ENCODE data around the gene UTS2. TPM values are rescaled to one million over a fixed set of nuclear protein-coding genes. Genes with fewer than 3 reads are reported as not detected.

Gene UTS2
- total RNA-seq, 5 donors from 2014 or later (not counting 1 experiment from before 2014, with no cell fraction given) = 0.58 to 11.6 (median 1.3) TPM

DNA sequence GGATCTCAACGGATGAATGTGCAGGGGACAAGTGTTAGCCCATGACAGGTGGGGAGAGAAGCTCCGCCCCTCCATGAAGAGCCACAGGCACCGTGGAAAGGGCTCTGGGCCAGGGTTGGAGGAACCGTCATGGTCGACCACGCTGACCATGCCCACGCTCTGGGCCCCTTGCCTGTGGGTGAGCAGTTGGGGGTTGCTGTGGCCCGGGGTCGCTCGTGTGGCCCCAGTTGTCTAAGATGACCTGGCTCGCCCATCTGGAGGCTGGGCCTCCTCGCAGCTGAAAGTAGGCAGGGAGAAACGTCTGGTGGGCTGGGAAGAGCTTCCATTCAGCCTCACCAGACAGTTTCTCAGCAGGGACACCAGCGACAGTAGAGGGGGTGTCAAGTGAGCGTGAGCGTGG lies 13.1 kb upstream of the UTS2 start:
- no peaks in the 10 kb centered on the region for H3K9me3 ChIP-seq
- no peaks in the 10 kb centered on the region for H3K9me3 Mint-ChIP-seq
- DNase-seq (no peak), ATAC-seq (replicated peaks in 1 of 4) (no peak)
- H3K27me3 Mint-ChIP-seq = no peaks in the 10 kb centered on the region
- ChIA-PET CTCF (no interaction called here), POLR2A (no interaction called here)
- peaks cover 0 to 6% of the 10 kb centered on the region in 2 experiments for H3K27me3 ChIP-seq (replicated peaks in 1 of 2; ENCODE audit: control insufficient read depth in 2 of 2, extremely low read depth in 1 of 2, insufficient read depth in 2 of 2, low read length in 1 of 2)
- no peak overlapping the region for H3K4me3 ChIP-seq (ENCODE audit: control insufficient read depth in 1 of 2, extremely low read depth in 1 of 2, low read length in 1 of 2)
- H3K27ac ChIP-seq (ENCODE audit: low read length) = no peak overlapping the region
- WGBS (ENCODE audit: insufficient coverage) = 92% methylated on average over 14 of the region's 16 CpGs
- peaks cover 10% of the 10 kb centered on the region for H3K36me3 Mint-ChIP-seq
- no peaks in the 10 kb centered on the region for H3K36me3 ChIP-seq (ENCODE audit: control insufficient read depth in 2 of 2, extremely low read depth in 1 of 2, insufficient read depth in 1 of 2, low read length in 1 of 2)
- no peak overlapping the region for H3K27ac Mint-ChIP-seq
- no peak overlapping the region for H3K4me3 Mint-ChIP-seq
- no peaks in the 10 kb centered on the region for H3K4me1 Mint-ChIP-seq
- H3K4me1 ChIP-seq (ENCODE audit: control insufficient read depth in 1 of 2, extremely low read depth in 1 of 2, insufficient read depth in 2 of 2, low read length in 2 of 2) = no peaks in the 10 kb centered on the region

DNA sequence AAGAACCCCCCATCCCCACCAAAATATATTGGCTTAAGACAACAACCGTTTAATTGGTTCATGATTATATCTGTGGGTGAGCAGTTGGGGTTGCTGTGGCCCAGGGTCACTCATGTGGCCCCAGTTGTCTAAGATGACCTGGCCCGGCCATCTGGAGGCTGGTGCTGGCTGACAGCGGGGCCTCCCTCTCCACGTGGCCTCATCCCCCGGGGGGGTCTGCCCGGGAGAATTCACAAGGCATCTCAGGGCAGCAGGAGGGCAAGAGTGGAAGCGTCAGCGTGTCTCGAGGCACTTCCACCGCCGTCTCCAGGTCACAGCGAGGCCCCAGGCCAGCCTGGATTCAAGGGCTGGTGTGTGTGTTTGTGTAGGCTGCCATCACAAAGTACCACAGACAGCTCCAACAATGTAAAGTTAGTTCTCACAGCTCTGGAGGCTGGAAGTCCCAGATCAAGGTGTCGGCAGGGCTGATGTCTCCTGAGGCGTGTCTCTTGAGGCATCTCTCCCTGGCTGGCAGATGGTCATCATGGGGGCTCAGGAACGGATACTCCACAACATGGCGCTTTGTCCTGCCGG lies 11.0 kb upstream of the UTS2 start:
- Histone ChIP-seq H3K27me3 (replicated peaks in 1 of 2; ENCODE audit: control insufficient read depth in 2 of 2, extremely low read depth in 1 of 2, insufficient read depth in 2 of 2, low read length in 1 of 2) (peaks cover 0 to 6% of the 10 kb centered on the region in 2 experiments), H3K4me3 (ENCODE audit: control insufficient read depth in 1 of 2, extremely low read depth in 1 of 2, low read length in 1 of 2) (no peak overlapping the region), H3K36me3 (ENCODE audit: control insufficient read depth in 2 of 2, extremely low read depth in 1 of 2, insufficient read depth in 1 of 2, low read length in 1 of 2) (no peaks in the 10 kb centered on the region), H3K4me1 (ENCODE audit: control insufficient read depth in 1 of 2, extremely low read depth in 1 of 2, insufficient read depth in 2 of 2, low read length in 2 of 2) (no peaks in the 10 kb centered on the region), H3K9me3 (no peaks in the 10 kb centered on the region), H3K27ac (ENCODE audit: low read length) (no peak overlapping the region)
- DNase-seq = no peak
- H3K4me1 Mint-ChIP-seq = no peaks in the 10 kb centered on the region
- peaks cover 11% of the 10 kb centered on the region for H3K36me3 Mint-ChIP-seq
- no peak overlapping the region for H3K27ac Mint-ChIP-seq
- H3K27me3 Mint-ChIP-seq = no peaks in the 10 kb centered on the region
- WGBS (ENCODE audit: insufficient coverage) = 85% methylated on average over 11 of the region's 17 CpGs
- no peak overlapping the region for H3K4me3 Mint-ChIP-seq
- CTCF ChIA-PET = no interaction called here
- no peak for ATAC-seq (replicated peaks in 1 of 4)
- POLR2A ChIA-PET = no interaction called here
- no peaks in the 10 kb centered on the region for H3K9me3 Mint-ChIP-seq

DNA sequence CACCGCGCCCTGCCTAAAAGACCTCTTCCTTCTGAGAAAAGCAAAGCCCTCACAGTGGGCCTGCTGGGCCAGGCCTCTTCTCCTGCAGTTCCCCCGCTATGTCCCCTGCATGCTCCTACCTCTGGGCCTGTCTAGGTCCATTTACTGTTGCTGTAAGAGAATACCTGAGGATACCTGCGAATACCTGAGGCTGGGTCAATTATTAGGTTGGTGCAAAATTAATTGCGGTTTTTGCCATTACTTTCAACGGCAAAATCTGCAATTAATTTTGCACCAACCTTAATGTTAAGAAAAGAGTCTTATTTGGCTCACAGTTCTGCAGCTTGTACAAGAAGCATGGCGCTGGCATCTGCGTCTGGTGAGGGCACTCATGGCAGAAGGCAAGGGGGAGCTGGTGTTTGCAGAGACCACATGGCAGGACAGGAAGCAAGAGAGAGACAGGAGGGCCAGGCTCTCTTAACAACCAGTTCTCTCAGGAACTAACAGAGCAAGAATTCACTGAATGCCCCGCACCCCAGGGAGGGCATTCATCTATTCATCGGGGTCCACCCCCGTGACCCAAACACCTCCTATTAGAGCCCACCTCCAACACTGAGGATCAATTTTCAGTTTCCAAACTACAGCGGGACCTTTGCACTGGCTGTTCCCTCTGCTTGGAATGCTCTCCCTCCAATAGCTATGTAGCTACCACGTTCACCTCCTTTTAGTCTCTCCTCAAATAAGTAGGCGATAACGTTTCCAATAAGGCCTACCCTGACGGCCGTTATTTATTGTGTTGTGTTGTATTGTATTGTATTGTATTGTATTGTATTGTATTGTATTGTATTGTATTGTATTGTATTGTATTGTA lies 9.6 kb upstream of the UTS2 start:
- H3K27me3 Mint-ChIP-seq = no peaks in the 10 kb centered on the region
- no peaks in the 10 kb centered on the region for H3K4me1 Mint-ChIP-seq
- no peak for ATAC-seq (replicated peaks in 1 of 4)
- H3K4me1 ChIP-seq (ENCODE audit: control insufficient read depth in 1 of 2, extremely low read depth in 1 of 2, insufficient read depth in 2 of 2, low read length in 2 of 2) = no peaks in the 10 kb centered on the region
- no peak for DNase-seq
- peaks cover 11% of the 10 kb centered on the region for H3K36me3 Mint-ChIP-seq
- H3K27ac Mint-ChIP-seq = no peak overlapping the region
- peaks cover 0 to 6% of the 10 kb centered on the region in 2 experiments for H3K27me3 ChIP-seq (replicated peaks in 1 of 2; ENCODE audit: control insufficient read depth in 2 of 2, extremely low read depth in 1 of 2, insufficient read depth in 2 of 2, low read length in 1 of 2)
- CTCF ChIA-PET = no interaction called here
- H3K9me3 ChIP-seq = no peaks in the 10 kb centered on the region
- 90% methylated on average over 8 of the region's 17 CpGs for WGBS (ENCODE audit: insufficient coverage)
- POLR2A ChIA-PET = no interaction called here
- no peak overlapping the region for H3K4me3 Mint-ChIP-seq
- no peaks in the 10 kb centered on the region for H3K36me3 ChIP-seq (ENCODE audit: control insufficient read depth in 2 of 2, extremely low read depth in 1 of 2, insufficient read depth in 1 of 2, low read length in 1 of 2)
- H3K27ac ChIP-seq (ENCODE audit: low read length) = no peak overlapping the region
- no peaks in the 10 kb centered on the region for H3K9me3 Mint-ChIP-seq
- H3K4me3 ChIP-seq (ENCODE audit: control insufficient read depth in 1 of 2, extremely low read depth in 1 of 2, low read length in 1 of 2) = no peak overlapping the region

DNA sequence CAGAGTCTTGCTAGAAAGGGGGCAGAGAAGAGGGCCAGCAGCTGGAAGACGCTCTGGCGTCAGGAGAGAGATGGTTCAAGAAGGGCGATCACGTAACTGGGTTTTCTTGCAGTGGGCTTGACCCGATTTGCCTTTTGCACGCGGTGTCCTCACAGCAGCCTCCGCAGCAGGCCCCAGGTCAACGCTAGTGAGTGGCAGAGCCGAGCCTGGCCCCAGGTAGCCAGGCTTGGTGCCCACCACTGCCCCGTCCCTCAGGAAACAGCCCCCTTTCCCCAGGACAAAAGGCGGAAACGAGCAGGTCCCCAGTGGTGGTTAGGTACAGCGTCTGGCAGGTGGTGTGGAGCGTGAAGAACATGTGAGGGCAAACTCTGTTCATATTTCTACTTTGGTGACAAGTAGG lies 8.6 kb upstream of the UTS2 start:
- H3K4me3 ChIP-seq (ENCODE audit: control insufficient read depth in 1 of 2, extremely low read depth in 1 of 2, low read length in 1 of 2) = no peak overlapping the region
- H3K9me3 ChIP-seq = no peaks in the 10 kb centered on the region
- no peak for ATAC-seq (replicated peaks in 1 of 4)
- H3K4me1 ChIP-seq (ENCODE audit: control insufficient read depth in 1 of 2, extremely low read depth in 1 of 2, insufficient read depth in 2 of 2, low read length in 2 of 2) = no peaks in the 10 kb centered on the region
- H3K36me3 ChIP-seq (ENCODE audit: control insufficient read depth in 2 of 2, extremely low read depth in 1 of 2, insufficient read depth in 1 of 2, low read length in 1 of 2) = no peaks in the 10 kb centered on the region
- no peak overlapping the region for H3K27ac ChIP-seq (ENCODE audit: low read length)
- DNase-seq = no peak
- CTCF ChIA-PET = no interaction called here
- Mint-ChIP-seq H3K4me3 (no peak overlapping the region), H3K27ac (no peak overlapping the region), H3K9me3 (no peaks in the 10 kb centered on the region), H3K36me3 (peaks cover 11% of the 10 kb centered on the region), H3K27me3 (no peaks in the 10 kb centered on the region), H3K4me1 (peaks cover 0 to under 1% (median 0%) of the 10 kb centered on the region in 3 donors)
- peaks cover 0 to 4% of the 10 kb centered on the region in 2 experiments for H3K27me3 ChIP-seq (replicated peaks in 1 of 2; ENCODE audit: control insufficient read depth in 2 of 2, extremely low read depth in 1 of 2, insufficient read depth in 2 of 2, low read length in 1 of 2)
- WGBS (ENCODE audit: insufficient coverage) = 94% methylated on average over 9 of the region's 15 CpGs
- POLR2A ChIA-PET = no interaction called here

DNA sequence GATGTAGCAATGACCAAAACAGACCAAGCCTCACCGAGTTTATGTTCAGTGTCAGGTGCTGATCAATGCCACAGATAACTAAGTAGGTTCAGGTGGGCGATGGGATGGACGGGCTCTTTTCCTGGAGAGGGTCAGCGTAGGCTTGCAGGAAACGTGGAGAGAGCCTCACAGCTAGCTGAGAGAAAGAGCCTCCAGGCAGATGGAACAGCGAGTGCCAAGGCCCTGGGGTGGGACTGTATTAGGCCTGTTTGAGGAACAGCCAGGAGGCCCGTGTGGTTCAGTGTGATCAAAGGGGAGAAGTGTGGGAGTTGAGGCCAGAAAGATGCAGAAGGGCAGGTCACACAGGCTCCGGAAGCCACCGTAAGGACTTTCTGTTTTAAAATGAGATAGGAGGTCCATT lies 7.3 kb upstream of the UTS2 start:
- Histone ChIP-seq H3K4me3 (ENCODE audit: control insufficient read depth in 1 of 2, extremely low read depth in 1 of 2, low read length in 1 of 2) (no peak overlapping the region), H3K9me3 (no peaks in the 10 kb centered on the region), H3K4me1 (ENCODE audit: control insufficient read depth in 1 of 2, extremely low read depth in 1 of 2, insufficient read depth in 2 of 2, low read length in 2 of 2) (no peaks in the 10 kb centered on the region), H3K27ac (ENCODE audit: low read length) (no peak overlapping the region), H3K36me3 (ENCODE audit: control insufficient read depth in 2 of 2, extremely low read depth in 1 of 2, insufficient read depth in 1 of 2, low read length in 1 of 2) (no peaks in the 10 kb centered on the region), H3K27me3 (replicated peaks in 1 of 2; ENCODE audit: control insufficient read depth in 2 of 2, extremely low read depth in 1 of 2, insufficient read depth in 2 of 2, low read length in 1 of 2) (no peaks in the 10 kb centered on the region)
- ATAC-seq (replicated peaks in 1 of 4) (no peak), DNase-seq (no peak)
- ChIA-PET POLR2A (no interaction called here), CTCF (no interaction called here)
- 82% methylated on average over 7 of the region's 9 CpGs for WGBS (ENCODE audit: insufficient coverage)
- H3K27me3 Mint-ChIP-seq = no peaks in the 10 kb centered on the region
- no peaks in the 10 kb centered on the region for H3K9me3 Mint-ChIP-seq
- H3K27ac Mint-ChIP-seq = no peak overlapping the region
- H3K4me1 Mint-ChIP-seq = peaks cover 2 to 5% (median 3%) of the 10 kb centered on the region in 3 donors
- peaks cover 11% of the 10 kb centered on the region for H3K36me3 Mint-ChIP-seq
- H3K4me3 Mint-ChIP-seq = no peak overlapping the region

DNA sequence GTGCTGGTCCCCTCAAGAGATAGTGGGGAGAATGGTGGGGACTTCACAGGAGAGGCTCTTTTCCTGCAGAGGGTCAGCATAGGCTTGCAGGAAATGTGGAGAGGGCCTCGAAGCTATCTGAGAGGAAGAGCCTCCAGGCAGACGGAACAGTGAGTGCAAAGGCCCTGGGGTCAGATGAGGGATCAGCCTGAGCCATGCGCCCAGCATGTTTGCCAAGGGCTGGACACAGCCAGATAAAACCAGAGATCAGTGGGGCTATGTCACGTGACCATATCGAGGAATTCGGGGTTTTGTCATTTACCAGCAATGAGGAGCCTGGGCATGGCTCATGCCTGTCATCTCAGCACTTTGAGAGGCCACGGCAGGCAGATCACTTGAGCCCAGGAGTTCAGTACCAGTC lies 6.5 kb upstream of the UTS2 start:
- Mint-ChIP-seq H3K27me3 (no peaks in the 10 kb centered on the region), H3K9me3 (no peaks in the 10 kb centered on the region), H3K4me1 (peaks cover 2 to 5% (median 3%) of the 10 kb centered on the region in 3 donors), H3K4me3 (no peak overlapping the region), H3K36me3 (peaks cover 8% of the 10 kb centered on the region), H3K27ac (no peak overlapping the region)
- 87% methylated on average over 7 of the region's 7 CpGs for WGBS (ENCODE audit: insufficient coverage)
- POLR2A ChIA-PET = no interaction called here
- Histone ChIP-seq H3K27me3 (replicated peaks in 1 of 2; ENCODE audit: control insufficient read depth in 2 of 2, extremely low read depth in 1 of 2, insufficient read depth in 2 of 2, low read length in 1 of 2) (no peaks in the 10 kb centered on the region), H3K36me3 (ENCODE audit: control insufficient read depth in 2 of 2, extremely low read depth in 1 of 2, insufficient read depth in 1 of 2, low read length in 1 of 2) (no peaks in the 10 kb centered on the region), H3K9me3 (no peaks in the 10 kb centered on the region), H3K27ac (ENCODE audit: low read length) (no peak overlapping the region), H3K4me3 (ENCODE audit: control insufficient read depth in 1 of 2, extremely low read depth in 1 of 2, low read length in 1 of 2) (no peak overlapping the region), H3K4me1 (ENCODE audit: control insufficient read depth in 1 of 2, extremely low read depth in 1 of 2, insufficient read depth in 2 of 2, low read length in 2 of 2) (no peaks in the 10 kb centered on the region)
- CTCF ChIA-PET = no interaction called here
- DNase-seq (no peak), ATAC-seq (replicated peaks in 1 of 4) (no peak)

Data from T-cell (primary cell).